ENCODE data around the gene PARD6A.

- TF ChIP-seq EZH2 (IDR thresholded peaks at IDR 0.05), result no peak
- no peak for TF ChIP-seq POLR2AphosphoS5 (IDR thresholded peaks at IDR 0.05; ENCODE audit: borderline replicate concordance, low read depth, low read length)
Measured at GRCh38 chr16:67697422-67698185, 36.8 kb downstream of the PARD6A start.

Measured in SK-N-MC (cell line).